Type B pancreatic cell (in vitro differentiated cells): ENCODE data around the gene FGD4. TPM values are rescaled to one million over a fixed set of nuclear protein-coding genes. Genes with fewer than 3 reads are reported as not detected.

Source experiments
- DNase-seq: peaks from one replicate; pipeline ENCODE4 v3.0.0; 2021; ENCODE audit warnings: mixed read lengths; ENCODE audit not compliant: unreplicated experiment; ENCODE audit errors: extremely low spot score
- H3K27ac Mint-ChIP-seq: 2 replicates; pipeline ENCODE4 v1.8.0; 2021; ENCODE audit warnings: mild to moderate bottlenecking, mixed read lengths
- H3K27me3 Mint-ChIP-seq: 2 replicates; pipeline ENCODE4 v1.8.0; 2021; ENCODE audit warnings: mixed read lengths
- H3K36me3 Mint-ChIP-seq: 2 replicates; pipeline ENCODE4 v1.8.0; 2021; ENCODE audit warnings: mixed read lengths
- H3K4me1 Mint-ChIP-seq: one replicate; pipeline ENCODE4 v1.8.0; 2021; ENCODE audit warnings: mixed read lengths; ENCODE audit not compliant: unreplicated experiment
- H3K4me3 Mint-ChIP-seq: 2 replicates; pipeline ENCODE4 v1.8.0; 2021; ENCODE audit warnings: mild to moderate bottlenecking, mixed read lengths
- H3K9me3 Mint-ChIP-seq: 2 replicates; pipeline ENCODE4 v1.8.0; 2021; ENCODE audit warnings: mixed read lengths
- total RNA-seq: library from RNA; stranded (reverse); gene quantifications from 2 replicates; pipeline ENCODE4 v1.2.1, GENCODE V29; 2021; ENCODE audit warnings: low replicate concordance
- TF ChIP-seq, protein P1 (sequence below): fragments of 200-600 bp; sonication (generic); conservative IDR thresholded peaks from 2 replicates; pipeline ENCODE4 v1.5.0; 2021; ENCODE audit warnings: antibody characterized with exemption, mild to moderate bottlenecking

FGD4 gene
- total RNA-seq, 1 donor from 2014 or later, result 26.7 TPM

GRCh38 chr12:32598688-32599087 is 199.3 kb downstream of the FGD4 start:
- Mint-ChIP-seq H3K27ac (no peak overlapping the region), H3K4me1 (no peaks in the 10 kb centered on the region), H3K36me3 (peaks cover 30% of the 10 kb centered on the region), H3K9me3 (no peaks in the 10 kb centered on the region), H3K27me3 (no peaks in the 10 kb centered on the region), H3K4me3 (no peak overlapping the region)
- TF ChIP-seq, protein P1, sequence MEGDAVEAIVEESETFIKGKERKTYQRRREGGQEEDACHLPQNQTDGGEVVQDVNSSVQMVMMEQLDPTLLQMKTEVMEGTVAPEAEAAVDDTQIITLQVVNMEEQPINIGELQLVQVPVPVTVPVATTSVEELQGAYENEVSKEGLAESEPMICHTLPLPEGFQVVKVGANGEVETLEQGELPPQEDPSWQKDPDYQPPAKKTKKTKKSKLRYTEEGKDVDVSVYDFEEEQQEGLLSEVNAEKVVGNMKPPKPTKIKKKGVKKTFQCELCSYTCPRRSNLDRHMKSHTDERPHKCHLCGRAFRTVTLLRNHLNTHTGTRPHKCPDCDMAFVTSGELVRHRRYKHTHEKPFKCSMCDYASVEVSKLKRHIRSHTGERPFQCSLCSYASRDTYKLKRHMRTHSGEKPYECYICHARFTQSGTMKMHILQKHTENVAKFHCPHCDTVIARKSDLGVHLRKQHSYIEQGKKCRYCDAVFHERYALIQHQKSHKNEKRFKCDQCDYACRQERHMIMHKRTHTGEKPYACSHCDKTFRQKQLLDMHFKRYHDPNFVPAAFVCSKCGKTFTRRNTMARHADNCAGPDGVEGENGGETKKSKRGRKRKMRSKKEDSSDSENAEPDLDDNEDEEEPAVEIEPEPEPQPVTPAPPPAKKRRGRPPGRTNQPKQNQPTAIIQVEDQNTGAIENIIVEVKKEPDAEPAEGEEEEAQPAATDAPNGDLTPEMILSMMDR, result no peak
- no peak for DNase-seq

GRCh38 chr12:32600681-32601080 is 201.3 kb downstream of the FGD4 start:
- peaks cover 33% of the 10 kb centered on the region for H3K36me3 Mint-ChIP-seq
- no peaks in the 10 kb centered on the region for H3K9me3 Mint-ChIP-seq
- no peaks in the 10 kb centered on the region for H3K27me3 Mint-ChIP-seq
- no peaks in the 10 kb centered on the region for H3K4me1 Mint-ChIP-seq
- no peak for DNase-seq
- H3K4me3 Mint-ChIP-seq, result no peak overlapping the region
- TF ChIP-seq, protein P1, result no peak
- H3K27ac Mint-ChIP-seq, result no peak overlapping the region

DNA sequence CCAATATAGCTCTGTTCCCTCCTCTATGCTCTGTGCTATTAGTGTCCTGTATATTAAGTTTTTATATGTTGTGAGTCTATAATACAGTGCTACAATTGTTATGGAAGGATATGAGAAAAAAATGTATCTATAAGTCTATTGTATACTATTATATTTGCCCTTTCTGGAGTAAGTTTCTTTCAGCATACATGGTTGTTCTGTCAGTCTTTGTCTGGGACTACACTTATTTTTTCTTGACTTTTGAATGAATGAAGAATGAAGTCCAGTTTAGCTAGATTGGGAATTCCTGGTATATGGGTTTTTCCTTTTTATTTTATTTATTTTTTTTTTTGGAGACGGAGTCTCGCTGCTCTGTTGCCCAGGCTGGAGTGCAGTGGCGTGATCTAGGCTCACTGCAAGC is 203.7 kb downstream of the FGD4 start:
- H3K9me3 Mint-ChIP-seq, result no peaks in the 10 kb centered on the region
- H3K4me1 Mint-ChIP-seq, result no peaks in the 10 kb centered on the region
- no peak for DNase-seq
- no peaks in the 10 kb centered on the region for H3K27me3 Mint-ChIP-seq
- peaks cover 20% of the 10 kb centered on the region for H3K36me3 Mint-ChIP-seq
- TF ChIP-seq, protein P1, result no peak
- H3K27ac Mint-ChIP-seq, result no peak overlapping the region
- H3K4me3 Mint-ChIP-seq, result no peak overlapping the region

- DNase-seq, result no peak
- Mint-ChIP-seq H3K27me3 (no peaks in the 10 kb centered on the region), H3K9me3 (no peaks in the 10 kb centered on the region), H3K4me3 (no peak overlapping the region), H3K27ac (no peak overlapping the region), H3K4me1 (no peaks in the 10 kb centered on the region), H3K36me3 (peaks cover 13% of the 10 kb centered on the region)
- TF ChIP-seq, protein P1, result no peak
Measured at GRCh38 chr12:32603858-32604257, 204.5 kb downstream of the FGD4 start.

GRCh38 chr12:32604565-32604964 is 205.2 kb downstream of the FGD4 start:
- Mint-ChIP-seq H3K36me3 (peaks cover 15% of the 10 kb centered on the region), H3K4me3 (no peak overlapping the region), H3K27me3 (no peaks in the 10 kb centered on the region), H3K9me3 (no peaks in the 10 kb centered on the region), H3K4me1 (no peaks in the 10 kb centered on the region), H3K27ac (peak overlapping the region; percentile 65)
- DNase-seq, result no peak
- TF ChIP-seq, protein P1, result no peak
